Neural progenitor cell (in vitro differentiated cells): ENCODE results near the gene MMEL1. TPM values are rescaled to one million over a fixed set of nuclear protein-coding genes. Genes with fewer than 3 reads are reported as not detected.

Source experiments
- DNase-seq: peaks from one replicate; pipeline ENCODE4 v3.0.0-alpha.2; 2016; ENCODE audit warnings: low spot score
- H2AFZ ChIP-seq: fragments of 200-600 bp; sonication (generic); replicated peaks from 2 replicates; pipeline ENCODE4 v1.6.1; 2016; ENCODE audit warnings: antibody characterized with exemption
- H3F3A ChIP-seq: fragments of 200-600 bp; sonication (generic); 2 replicates; pipeline ENCODE4 v1.6.1; 2016; ENCODE audit warnings: antibody characterized with exemption, low read depth
- H3K27ac ChIP-seq: fragments of 200-600 bp; sonication (generic); 2 replicates; pipeline ENCODE4 v1.5.1; 2016; ENCODE audit warnings: mild to moderate bottlenecking
- H3K27me3 ChIP-seq: fragments of 200-600 bp; sonication (generic); 2 replicates; pipeline ENCODE4 v1.6.1; 2016; ENCODE audit warnings: mild to moderate bottlenecking, moderate library complexity
- H3K36me3 ChIP-seq: fragments of 200-600 bp; sonication (generic); 2 replicates; pipeline ENCODE4 v1.5.1; 2016
- H3K4me1 ChIP-seq: fragments of 200-600 bp; sonication (generic); 2 replicates; pipeline ENCODE4 v1.6.1; 2016; ENCODE audit warnings: mixed run types
- H3K4me2 ChIP-seq: fragments of 200-600 bp; sonication (generic); 2 replicates; pipeline ENCODE4 v1.6.1; 2016
- H3K4me3 ChIP-seq: fragments of 200-600 bp; sonication (generic); 2 replicates; pipeline ENCODE4 v1.5.1; 2016
- H3K79me2 ChIP-seq: fragments of 200-600 bp; sonication (generic); 2 replicates; pipeline ENCODE4 v1.6.1; 2016; ENCODE audit warnings: low read depth
- H3K9ac ChIP-seq: fragments of 200-600 bp; sonication (generic); 2 replicates; pipeline ENCODE4 v1.6.1; 2016
- H3K9me3 ChIP-seq: fragments of 200-600 bp; sonication (generic); 2 replicates; pipeline ENCODE4 v1.5.1; 2016; ENCODE audit warnings: low read depth
- H4K20me1 ChIP-seq: fragments of 200-600 bp; sonication (generic); 2 replicates; pipeline ENCODE4 v1.6.1; 2016; ENCODE audit warnings: low read depth
- H3K27ac Mint-ChIP-seq: 3 replicates; pipeline ENCODE4 v1.8.0; 2021; ENCODE audit warnings: mixed read lengths
- H3K27me3 Mint-ChIP-seq: 2 replicates; pipeline ENCODE4 v1.8.0; 2022; ENCODE audit warnings: low read depth, mild to moderate bottlenecking, inconsistent platforms, moderate library complexity, mixed read lengths; ENCODE audit not compliant: insufficient read depth
- H3K36me3 Mint-ChIP-seq: 3 replicates; pipeline ENCODE4 v1.8.0; 2021; ENCODE audit warnings: mixed read lengths
- H3K4me1 Mint-ChIP-seq: 3 replicates; pipeline ENCODE4 v1.8.0; 2021; ENCODE audit warnings: mixed read lengths
- H3K4me3 Mint-ChIP-seq: 3 replicates; pipeline ENCODE4 v1.8.0; 2021; ENCODE audit warnings: mild to moderate bottlenecking, moderate library complexity, mixed read lengths
- H3K9me3 Mint-ChIP-seq: 3 replicates; pipeline ENCODE4 v1.8.0; 2020; ENCODE audit warnings: mixed read lengths
- EZH2 ChIP-seq: fragments of 200-600 bp; sonication (generic); IDR thresholded peaks from 2 replicates; pipeline ENCODE4 v1.6.1; 2017; ENCODE audit warnings: antibody characterized with exemption, mild to moderate bottlenecking, moderate library complexity
- EZH2phosphoT487 ChIP-seq: fragments of 200-600 bp; sonication (generic); IDR thresholded peaks from 2 replicates; pipeline ENCODE4 v1.6.1; 2017; ENCODE audit warnings: antibody characterized with exemption
- total RNA-seq: library from RNA; depleted of rRNA; stranded (reverse); fragments of >200 nt; gene quantifications from 2 replicates; pipeline ENCODE4 v1.2.3, GENCODE V29; 2015; ENCODE audit warnings: low replicate concordance
- TF ChIP-seq, protein P1 (sequence below): fragments of 200-600 bp; sonication (generic); IDR thresholded peaks from 2 replicates; pipeline ENCODE4 v1.5.1; 2017; ENCODE audit warnings: antibody characterized with exemption, mild to moderate bottlenecking

Gene MMEL1
- total RNA-seq, 1 donor from 2014 or later, result 0.19 TPM

DNA sequence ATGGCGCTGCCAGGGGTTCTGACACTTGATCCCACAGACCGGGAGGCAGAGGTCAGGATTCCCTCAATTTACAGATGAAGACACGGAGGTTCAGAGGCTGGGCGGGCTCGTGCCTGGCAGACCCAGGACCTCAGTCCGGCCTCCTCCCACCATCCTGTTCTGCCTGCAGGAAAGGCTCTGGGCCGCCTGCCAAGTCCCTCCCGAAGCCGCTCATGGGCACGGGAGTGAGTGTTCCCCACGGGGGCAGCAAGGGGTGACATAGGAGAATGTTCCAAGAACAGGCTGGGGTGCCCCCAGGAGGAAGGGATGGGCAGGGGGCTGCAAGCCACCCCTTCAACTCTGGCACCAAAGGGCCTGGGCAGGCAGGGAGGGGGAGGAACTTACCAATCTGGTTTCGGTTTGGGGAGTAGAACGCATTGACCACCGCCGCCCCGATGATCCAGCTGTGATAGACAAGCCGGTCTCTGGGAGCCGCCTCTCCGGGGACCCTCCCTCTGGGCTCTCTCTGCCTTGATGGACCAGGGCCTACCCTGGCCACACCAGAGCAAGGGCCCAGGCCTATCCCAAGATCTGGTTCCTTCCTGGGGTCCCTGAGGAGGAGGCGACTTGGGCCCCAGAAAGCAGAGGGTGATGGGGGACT lies 38.7 kb downstream of the MMEL1 start:
- no peaks in the 10 kb centered on the region for H3K79me2 ChIP-seq
- no peaks in the 10 kb centered on the region for H3K9me3 ChIP-seq
- H3K4me3 ChIP-seq, result no peak overlapping the region
- DNase-seq, result no peak
- peaks cover 3% of the 10 kb centered on the region for H3K9me3 Mint-ChIP-seq
- H3K4me2 ChIP-seq, result no peak overlapping the region
- H3K36me3 ChIP-seq, result no peaks in the 10 kb centered on the region
- peaks cover 2% of the 10 kb centered on the region for H3K27me3 Mint-ChIP-seq
- no peak overlapping the region for H3K27ac Mint-ChIP-seq
- no peaks in the 10 kb centered on the region for H3K36me3 Mint-ChIP-seq
- no peak overlapping the region for H2AFZ ChIP-seq
- TF ChIP-seq, protein P1, sequence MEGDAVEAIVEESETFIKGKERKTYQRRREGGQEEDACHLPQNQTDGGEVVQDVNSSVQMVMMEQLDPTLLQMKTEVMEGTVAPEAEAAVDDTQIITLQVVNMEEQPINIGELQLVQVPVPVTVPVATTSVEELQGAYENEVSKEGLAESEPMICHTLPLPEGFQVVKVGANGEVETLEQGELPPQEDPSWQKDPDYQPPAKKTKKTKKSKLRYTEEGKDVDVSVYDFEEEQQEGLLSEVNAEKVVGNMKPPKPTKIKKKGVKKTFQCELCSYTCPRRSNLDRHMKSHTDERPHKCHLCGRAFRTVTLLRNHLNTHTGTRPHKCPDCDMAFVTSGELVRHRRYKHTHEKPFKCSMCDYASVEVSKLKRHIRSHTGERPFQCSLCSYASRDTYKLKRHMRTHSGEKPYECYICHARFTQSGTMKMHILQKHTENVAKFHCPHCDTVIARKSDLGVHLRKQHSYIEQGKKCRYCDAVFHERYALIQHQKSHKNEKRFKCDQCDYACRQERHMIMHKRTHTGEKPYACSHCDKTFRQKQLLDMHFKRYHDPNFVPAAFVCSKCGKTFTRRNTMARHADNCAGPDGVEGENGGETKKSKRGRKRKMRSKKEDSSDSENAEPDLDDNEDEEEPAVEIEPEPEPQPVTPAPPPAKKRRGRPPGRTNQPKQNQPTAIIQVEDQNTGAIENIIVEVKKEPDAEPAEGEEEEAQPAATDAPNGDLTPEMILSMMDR, result no peak
- TF ChIP-seq EZH2phosphoT487 (no peak), EZH2 (no peak)
- H3K9ac ChIP-seq, result no peak overlapping the region
- no peak overlapping the region for H3K27ac ChIP-seq
- H3K27me3 ChIP-seq, result no peaks in the 10 kb centered on the region
- no peaks in the 10 kb centered on the region for H4K20me1 ChIP-seq
- H3K4me1 ChIP-seq, result no peaks in the 10 kb centered on the region
- H3K4me1 Mint-ChIP-seq, result peaks cover 3% of the 10 kb centered on the region
- no peak overlapping the region for H3K4me3 Mint-ChIP-seq
- H3F3A ChIP-seq, result no peaks in the 10 kb centered on the region

DNA sequence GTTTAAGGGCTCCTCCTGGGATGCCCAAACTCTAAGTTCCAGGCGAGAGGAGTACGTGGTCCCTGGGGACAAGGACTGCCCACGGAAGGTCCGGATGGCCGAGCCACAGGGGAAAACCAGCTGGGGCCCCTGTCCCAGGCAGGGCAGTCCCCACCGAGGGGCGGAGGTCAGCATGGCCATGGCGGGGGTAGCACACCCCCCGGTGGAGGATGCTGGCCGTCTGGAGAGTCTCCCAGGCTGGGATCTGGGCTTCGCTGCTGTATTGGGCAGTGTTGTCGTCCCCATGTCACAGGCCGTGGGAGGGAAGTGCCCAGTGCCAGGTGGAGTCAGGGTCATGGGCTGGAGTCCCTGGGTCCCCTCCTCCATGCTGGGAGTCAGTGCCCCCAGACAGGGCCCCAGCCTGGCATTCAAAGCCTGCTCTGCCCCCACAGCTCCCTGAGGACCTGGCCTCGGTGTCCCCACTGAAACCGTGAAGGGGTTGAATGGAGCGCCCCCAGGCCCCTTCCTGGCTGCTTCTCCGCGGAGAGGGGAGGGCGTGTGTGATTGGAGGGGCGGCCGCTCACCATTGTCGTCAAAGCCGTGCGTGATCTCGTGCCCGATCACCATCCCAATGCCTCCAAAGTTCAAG lies 39.5 kb downstream of the MMEL1 start:
- Histone ChIP-seq H3K4me2 (no peak overlapping the region), H3K36me3 (no peaks in the 10 kb centered on the region), H3F3A (no peaks in the 10 kb centered on the region), H4K20me1 (no peaks in the 10 kb centered on the region), H3K9ac (no peak overlapping the region), H2AFZ (no peak overlapping the region), H3K9me3 (no peaks in the 10 kb centered on the region), H3K27ac (no peak overlapping the region), H3K27me3 (no peaks in the 10 kb centered on the region), H3K4me3 (no peak overlapping the region), H3K79me2 (no peaks in the 10 kb centered on the region), H3K4me1 (no peaks in the 10 kb centered on the region)
- H3K9me3 Mint-ChIP-seq, result no peaks in the 10 kb centered on the region
- TF ChIP-seq, protein P1, result no peak
- no peak for TF ChIP-seq EZH2phosphoT487
- TF ChIP-seq EZH2, result no peak
- H3K36me3 Mint-ChIP-seq, result no peaks in the 10 kb centered on the region
- H3K27me3 Mint-ChIP-seq, result peaks cover 2% of the 10 kb centered on the region
- no peak overlapping the region for H3K27ac Mint-ChIP-seq
- DNase-seq, result no peak
- H3K4me3 Mint-ChIP-seq, result no peak overlapping the region
- peaks cover 3% of the 10 kb centered on the region for H3K4me1 Mint-ChIP-seq

DNA sequence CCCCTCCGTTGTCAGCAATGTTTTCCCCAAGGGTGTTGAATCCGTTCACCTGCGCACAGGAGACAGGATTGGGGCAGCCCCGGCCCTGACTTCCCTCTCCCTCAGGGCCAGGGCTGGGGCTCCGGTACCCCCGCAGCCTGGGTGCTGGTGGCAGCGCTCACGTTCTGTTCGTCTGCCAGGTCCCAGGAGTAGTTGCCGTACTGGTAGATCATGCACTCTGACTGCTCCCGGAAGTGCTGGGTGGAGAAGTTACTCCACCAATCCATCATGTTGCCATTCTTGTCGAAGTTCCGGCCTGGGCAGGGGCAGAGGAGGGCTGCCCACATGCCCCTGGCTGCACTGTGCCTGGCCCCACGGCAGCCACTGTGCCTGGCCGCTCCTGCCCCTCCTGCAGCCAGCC lies 40.1 kb downstream of the MMEL1 start:
- no peak overlapping the region for H3K4me3 ChIP-seq

More for the DNA sequence above, 40.1 kb downstream of the MMEL1 start:
- Histone ChIP-seq H3K9ac (no peak overlapping the region), H4K20me1 (peaks cover 2% of the 10 kb centered on the region), H3K79me2 (peaks cover 2% of the 10 kb centered on the region), H3F3A (no peaks in the 10 kb centered on the region), H3K4me1 (peaks cover 1% of the 10 kb centered on the region), H3K9me3 (no peaks in the 10 kb centered on the region), H2AFZ (no peak overlapping the region), H3K27me3 (no peaks in the 10 kb centered on the region), H3K4me2 (no peak overlapping the region), H3K27ac (no peak overlapping the region), H3K36me3 (no peaks in the 10 kb centered on the region)
- no peaks in the 10 kb centered on the region for H3K36me3 Mint-ChIP-seq
- no peaks in the 10 kb centered on the region for H3K9me3 Mint-ChIP-seq
- H3K27ac Mint-ChIP-seq, result peak overlapping the region; percentile 66
- H3K27me3 Mint-ChIP-seq, result peaks cover 2% of the 10 kb centered on the region
- no peak overlapping the region for H3K4me3 Mint-ChIP-seq
- TF ChIP-seq EZH2phosphoT487 (no peak), EZH2 (no peak)
- TF ChIP-seq, protein P1, result no peak
- DNase-seq, result no peak
- peaks cover 3% of the 10 kb centered on the region for H3K4me1 Mint-ChIP-seq
